Kidney tubule cell (primary cell): ENCODE data around the gene PICALM.
A peak's percentile ranks its signal among the peaks of the same experiment; 100 is the strongest.
"Not testable (repeated sequence)": the region's sequence is repeated elsewhere in the genome, so short reads cannot be mapped to it uniquely, and the experiment has no call there.

Source experiments
- DNase-seq: peaks from one replicate; pipeline ENCODE4 v3.0.0-alpha.2; 2018; ENCODE audit warnings: low spot score

PICALM gene

GRCh38 chr11:85974122-85974521 lies 94.8 kb downstream of the PICALM start:
- DNase-seq = no peak

GRCh38 chr11:85970593-85970992 lies 98.3 kb downstream of the PICALM start:
- no peak for DNase-seq

DNA sequence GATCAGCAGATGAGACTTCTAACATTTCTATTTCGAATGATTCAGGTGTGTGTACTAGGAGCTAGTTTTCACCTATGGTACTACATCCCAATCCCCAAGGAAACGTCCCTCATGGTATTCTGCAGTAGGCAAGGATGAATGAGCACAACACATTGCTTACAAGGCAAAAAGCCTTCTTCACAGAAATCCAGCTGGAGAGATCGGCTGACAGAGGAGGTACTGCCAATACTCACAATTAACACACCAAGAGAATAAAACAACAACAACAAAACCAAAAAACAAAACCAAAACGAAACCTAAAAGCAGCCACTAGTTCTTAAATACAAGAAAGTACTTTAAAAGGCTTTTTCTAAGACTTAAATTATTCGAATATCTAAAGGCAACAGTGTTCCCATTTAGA lies 101.4 kb downstream of the PICALM start:
- DNase-seq = no peak

DNA sequence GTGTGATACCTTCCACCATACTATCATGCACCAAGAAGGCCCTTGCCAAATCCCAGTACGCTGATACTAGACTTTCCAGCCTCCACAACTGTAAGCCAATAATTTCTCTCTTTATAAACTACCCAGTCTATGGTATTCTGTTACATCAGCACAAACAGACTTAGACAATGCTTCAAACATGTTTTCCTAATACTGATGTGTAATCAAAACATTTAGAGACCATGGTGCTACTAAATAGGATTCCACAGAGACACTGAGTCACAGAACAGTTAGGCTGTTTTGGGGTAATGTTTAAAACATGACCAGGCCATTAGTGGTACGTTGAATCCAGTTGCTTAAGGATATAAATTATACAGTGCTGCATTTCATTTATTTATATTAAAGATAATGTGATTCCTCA lies 103.7 kb downstream of the PICALM start:
- no peak for DNase-seq

- DNase-seq = no peak
Observed at GRCh38 chr11:85961930-85962363, 106.9 kb downstream of the PICALM start.

GRCh38 chr11:85961130-85961529 lies 107.8 kb downstream of the PICALM start:
- no peak for DNase-seq

DNA sequence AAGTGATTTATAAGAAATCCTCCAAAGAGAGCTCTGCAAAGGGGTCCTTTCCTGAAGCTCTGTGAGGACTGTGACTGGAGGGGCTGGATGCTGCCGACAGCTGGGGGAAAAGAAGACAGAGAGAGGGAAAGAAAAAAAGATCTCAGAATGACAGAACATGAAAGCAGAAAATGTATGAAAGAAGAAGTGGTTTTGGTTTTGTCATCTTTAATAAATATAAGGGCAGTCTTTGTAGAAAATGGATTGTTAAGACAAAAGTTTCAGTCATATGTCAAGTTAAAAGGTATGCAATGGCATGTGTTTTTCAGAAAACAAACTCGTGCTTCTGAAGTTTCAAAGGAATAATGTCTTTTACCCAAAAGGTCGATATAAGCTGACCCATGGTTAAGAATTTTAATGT lies 108.2 kb downstream of the PICALM start:
- DNase-seq = no peak

GRCh38 chr11:85955531-85955930 lies 113.4 kb downstream of the PICALM start:
- DNase-seq = peak; percentile 61

DNA sequence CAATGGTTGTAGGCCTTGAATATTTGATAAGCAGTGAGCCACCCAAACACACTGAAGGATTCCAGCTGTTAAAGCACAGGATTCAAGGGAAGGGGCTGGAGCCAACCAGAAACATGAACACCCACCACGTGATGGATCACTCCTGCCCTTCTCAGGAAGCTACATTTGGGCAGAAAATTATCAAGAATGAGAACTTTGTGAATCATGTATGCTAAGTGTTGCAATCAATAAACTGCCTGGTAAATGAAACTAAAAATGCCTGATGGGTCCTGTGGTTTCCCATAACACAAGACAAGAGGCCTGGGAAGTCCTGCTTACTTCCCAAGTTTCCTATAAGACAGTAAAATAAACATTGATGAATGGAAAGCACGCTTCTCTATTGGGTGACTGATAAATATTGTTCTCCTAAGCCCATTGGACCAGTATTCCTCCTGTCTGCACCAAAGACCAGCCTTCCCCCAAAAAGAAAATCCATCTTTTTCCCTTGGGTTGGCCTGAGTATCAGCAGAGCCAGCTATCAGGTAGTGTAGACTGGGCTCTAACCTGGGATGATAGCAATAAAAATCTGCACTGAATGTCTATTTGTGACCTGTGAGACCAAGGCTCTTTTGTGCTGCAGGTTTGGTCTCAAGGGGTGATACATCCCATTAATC lies 115.3 kb downstream of the PICALM start:
- DNase-seq = no peak

- not testable (repeated sequence) for DNase-seq
Observed at GRCh38 chr11:85952108-85952485, 116.8 kb downstream of the PICALM start.

GRCh38 chr11:85951428-85952107 lies 117.3 kb downstream of the PICALM start:
- no peak for DNase-seq

DNA sequence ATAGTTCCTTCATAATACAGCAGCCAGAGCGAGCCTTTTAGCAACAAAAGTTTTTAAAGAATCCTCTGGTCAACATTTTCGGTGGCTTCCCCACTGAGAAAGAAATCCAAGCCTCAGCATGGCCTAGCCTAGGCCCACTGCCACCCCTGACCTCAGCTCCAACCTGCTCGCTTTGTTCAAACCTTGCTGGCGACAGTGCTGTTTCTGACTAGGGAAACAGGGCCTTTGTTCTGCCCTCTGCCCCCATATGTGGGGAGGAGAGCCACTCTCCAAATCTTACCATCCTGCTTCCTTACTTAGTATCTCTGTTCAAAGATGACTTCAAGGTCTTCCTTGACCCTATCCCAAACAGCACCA lies 117.9 kb downstream of the PICALM start:
- no peak for DNase-seq

GRCh38 chr11:85950317-85951048 lies 118.4 kb downstream of the PICALM start:
- no peak for DNase-seq

DNA sequence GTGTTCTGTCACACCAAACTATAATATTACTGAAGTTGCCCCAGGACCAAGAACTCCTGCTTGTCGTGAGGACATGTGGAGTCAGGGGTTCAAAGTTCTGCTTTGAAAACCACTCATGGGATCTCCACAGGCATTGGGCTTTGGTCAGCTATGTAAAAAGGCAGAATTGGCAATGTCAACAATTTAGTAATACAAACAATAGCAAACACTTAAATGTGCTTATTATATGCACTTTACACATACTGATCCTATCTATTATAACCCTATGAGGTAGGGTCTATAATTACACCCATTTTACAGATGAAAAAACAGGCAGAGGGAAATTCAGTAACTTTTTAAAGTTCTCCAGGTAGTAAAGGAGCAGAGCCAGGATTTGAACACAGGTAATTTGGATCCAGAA lies 119.1 kb downstream of the PICALM start:
- DNase-seq = no peak

DNA sequence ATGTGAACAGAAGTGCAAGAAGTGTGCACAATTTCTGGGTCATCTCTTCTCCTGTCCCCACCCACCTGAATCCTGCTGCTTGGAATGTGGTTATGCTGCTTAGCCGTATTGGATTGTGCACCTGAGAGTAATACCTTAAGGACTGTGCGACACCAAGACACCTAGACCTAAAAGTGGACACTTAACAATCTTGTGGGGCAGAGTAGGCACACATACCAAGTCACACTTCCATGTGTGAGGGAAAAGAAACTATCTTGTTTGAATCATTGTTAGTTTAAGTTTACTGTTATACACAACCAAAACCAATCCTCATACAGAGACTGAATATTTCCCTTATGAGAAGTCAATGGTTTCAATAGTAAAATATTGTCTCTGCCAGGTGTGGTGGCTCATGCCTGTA lies 120.0 kb downstream of the PICALM start:
- peak; percentile 68 for DNase-seq

DNA sequence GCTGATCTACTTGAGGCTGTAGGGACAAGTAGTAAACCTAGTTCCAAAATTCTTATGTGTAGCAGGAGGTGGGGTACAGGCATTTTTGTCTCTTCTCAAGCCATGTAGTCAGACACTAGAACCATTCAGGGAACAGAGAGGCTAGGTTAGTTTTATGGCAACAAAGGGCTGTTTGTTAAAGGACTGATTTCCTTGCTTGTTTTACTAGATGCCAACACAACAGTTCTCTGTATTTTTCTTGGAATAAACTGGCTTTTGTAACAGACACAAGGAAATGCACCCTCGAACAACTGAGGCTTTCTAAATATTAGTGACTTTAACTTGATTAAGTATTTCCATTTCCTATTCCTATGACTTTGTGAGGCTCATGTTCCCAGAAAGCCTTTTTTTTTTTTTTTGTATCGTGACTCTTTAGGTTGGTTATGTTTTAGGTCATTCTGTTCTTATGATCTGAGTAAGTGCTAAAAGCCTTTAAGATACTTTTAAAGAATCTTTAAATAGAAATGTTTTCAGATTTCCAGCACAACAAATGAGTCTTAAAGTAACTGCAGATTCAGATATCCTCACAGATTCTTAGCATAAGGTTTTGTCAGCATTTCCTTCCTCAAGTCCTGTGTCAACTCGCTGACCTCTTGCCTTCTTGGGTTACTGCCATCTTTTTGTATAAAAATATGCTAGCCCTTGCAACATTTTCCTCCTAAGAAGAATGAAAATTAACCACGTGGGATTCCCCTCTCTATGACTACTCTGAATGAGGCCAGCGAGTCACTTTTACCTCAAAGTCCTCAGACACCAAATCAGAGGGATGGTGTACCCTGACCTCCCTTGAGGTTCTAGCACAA lies 121.2 kb downstream of the PICALM start:
- peak; percentile 90 for DNase-seq

GRCh38 chr11:85946221-85946620 lies 122.7 kb downstream of the PICALM start:
- peak; percentile 35 for DNase-seq

- DNase-seq = no peak
Observed at GRCh38 chr11:85945788-85946187, 123.1 kb downstream of the PICALM start.

GRCh38 chr11:85945296-85945695 lies 123.6 kb downstream of the PICALM start:
- DNase-seq = no peak

DNA sequence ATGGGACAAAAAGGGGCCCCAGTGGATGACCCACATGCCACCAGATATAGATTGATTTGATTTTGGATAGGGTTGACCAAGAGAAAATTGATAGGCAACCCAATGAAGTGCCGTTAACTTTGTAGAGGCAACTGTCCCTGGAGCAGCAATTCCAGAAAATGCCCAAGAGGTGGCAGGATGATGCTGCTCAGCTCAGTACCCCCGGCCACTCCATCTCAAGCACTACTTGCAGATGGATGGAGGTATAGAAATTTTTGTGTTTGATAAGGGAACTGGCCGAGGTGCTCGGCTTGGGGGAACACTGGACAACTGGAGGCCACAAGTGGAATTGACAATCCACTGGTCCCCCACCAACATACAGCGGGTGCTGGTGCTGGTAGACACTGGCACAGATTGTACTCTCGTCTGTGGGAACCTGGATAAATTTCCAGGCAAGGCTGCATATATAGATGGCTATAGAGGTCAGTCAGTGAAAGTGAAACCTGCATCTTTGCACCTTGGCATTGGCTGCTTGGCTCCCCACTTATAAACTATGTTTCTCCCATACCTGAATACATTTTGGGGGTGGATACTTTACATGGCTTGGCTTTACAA lies 127.4 kb downstream of the PICALM start:
- peak; percentile 69 for DNase-seq

GRCh38 chr11:85939099-85940015 lies 129.5 kb downstream of the PICALM start:
- no peak for DNase-seq
